GM12892 (cell line): Measurements from ENCODE around the gene DUSP28.

Experiments
- POLR2A ChIP-seq: IDR thresholded peaks from 2 replicates; pipeline ENCODE4 v1.6.1; 2011; ENCODE audit warnings: low read depth, low read length, control low read depth
- TAF1 ChIP-seq: IDR thresholded peaks from 2 replicates; pipeline ENCODE4 v1.6.1; 2011; ENCODE audit warnings: low read depth, mild to moderate bottlenecking, control low read depth, low read length, borderline replicate concordance

DNA sequence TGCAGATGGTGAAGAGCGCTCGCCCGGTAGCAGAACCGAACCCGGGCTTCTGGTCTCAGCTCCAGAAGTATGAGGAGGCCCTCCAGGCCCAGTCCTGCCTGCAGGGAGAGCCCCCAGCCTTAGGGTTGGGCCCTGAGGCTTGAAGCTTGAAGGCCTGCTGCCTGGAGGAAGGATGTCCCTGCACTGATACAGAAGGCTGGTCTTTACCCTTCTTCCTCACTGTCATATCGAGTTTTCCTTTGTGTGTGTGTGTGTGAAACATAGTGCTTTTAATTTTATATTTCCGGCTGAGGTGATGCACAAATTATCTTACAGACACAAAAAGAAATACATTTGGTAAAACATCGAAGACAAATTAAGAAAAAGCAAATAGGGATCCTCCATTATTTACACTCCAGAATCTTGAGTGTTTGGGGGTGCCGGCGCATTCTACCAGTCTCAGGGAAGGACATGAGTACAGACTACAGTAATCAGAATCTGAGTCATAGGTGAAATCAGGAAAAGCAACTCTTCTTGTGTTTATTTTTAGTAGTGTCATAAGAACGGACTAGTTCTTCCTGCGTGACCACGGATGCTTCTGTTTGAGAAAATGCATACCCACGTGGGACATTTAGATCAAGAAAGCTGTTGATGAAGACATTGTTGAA, 1.3 kb downstream of the DUSP28 start:
- no peak for TF ChIP-seq POLR2A
- TF ChIP-seq TAF1, result no peak
